HUES64 (cell line): ENCODE results near the gene NRARP.

ENCODE experiments used
- H3K27ac ChIP-seq: 2 replicates; pipeline ENCODE4 v1.7.0; 2013; ENCODE audit warnings: low read depth, low read length, inconsistent platforms
- H3K27me3 ChIP-seq: 2 replicates; pipeline ENCODE4 v1.6.1; 2013; ENCODE audit warnings: mild to moderate bottlenecking, low read length; ENCODE audit not compliant: insufficient read depth
- H3K36me3 ChIP-seq: 2 replicates; pipeline ENCODE4 v1.6.1; 2013; ENCODE audit warnings: mild to moderate bottlenecking, low read length; ENCODE audit not compliant: insufficient read depth
- H3K4me1 ChIP-seq: 2 replicates; pipeline ENCODE4 v1.6.1; 2013; ENCODE audit warnings: mild to moderate bottlenecking, low read length, moderate library complexity; ENCODE audit not compliant: insufficient read depth
- H3K4me3 ChIP-seq: 2 replicates; pipeline ENCODE4 v1.5.1; 2013; ENCODE audit warnings: mild to moderate bottlenecking, low read length, moderate library complexity
- H3K9ac ChIP-seq: 2 replicates; pipeline ENCODE4 v1.6.1; 2013; ENCODE audit warnings: mild to moderate bottlenecking, low read depth, low read length
- H3K9me3 ChIP-seq: 2 replicates; pipeline ENCODE4 v1.6.1; 2013; ENCODE audit warnings: low read depth, low read length; ENCODE audit not compliant: insufficient read depth
- WGBS: fragments of 150-250, 120-280 bp; methylation state at CpG from one replicate; pipeline ENCODE4 v1.1.7; 2013; ENCODE audit warnings: missing lambda C conversion rate; 5-methylcytosine and 5-hydroxymethylcytosine counted together

The NRARP gene

GRCh38 chr9:137301081-137301947 lies 757 bp downstream of the NRARP start:
- peak overlapping the region; percentile 86; the same call in 1 of the 2 replicates for H3K27ac ChIP-seq
- peak overlapping the region; percentile 84 for H3K9ac ChIP-seq
- under 1% methylated on average over 115 of the region's 115 CpGs for WGBS
- peaks cover 43% of the 10 kb centered on the region for H3K4me1 ChIP-seq
- H3K27me3 ChIP-seq: peaks cover 31% of the 10 kb centered on the region
- H3K4me3 ChIP-seq: peak overlapping the region; percentile 93
- H3K9me3 ChIP-seq: no peaks in the 10 kb centered on the region
- H3K36me3 ChIP-seq: no peaks in the 10 kb centered on the region

DNA sequence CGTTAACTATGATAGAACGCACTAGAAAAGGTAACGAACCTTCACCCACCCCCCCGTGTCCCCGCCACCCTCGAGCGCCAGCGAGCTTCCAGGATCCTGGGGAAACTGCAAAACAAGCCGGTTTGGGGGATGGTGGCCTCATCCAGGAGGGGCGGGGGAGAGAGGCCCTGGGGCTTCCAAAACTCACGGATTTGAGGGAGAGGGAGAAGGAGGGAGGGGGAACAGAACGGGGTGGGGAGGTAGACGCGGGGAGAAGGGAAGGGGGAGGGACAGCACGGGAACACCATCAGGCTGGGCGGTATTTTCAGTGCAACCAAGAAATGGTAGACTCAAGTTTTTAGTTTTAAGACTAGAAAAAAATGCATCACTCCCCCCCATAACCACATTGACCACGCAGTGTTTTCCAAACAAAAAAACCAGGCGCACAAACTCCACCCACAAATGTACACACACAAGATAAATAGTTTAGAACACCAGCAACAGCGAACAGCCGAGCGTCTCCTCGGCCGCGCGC lies 1.4 kb downstream of the NRARP start:
- Histone ChIP-seq H3K27ac (peak overlapping the region; percentile 86; the same call in 1 of the 2 replicates), H3K27me3 (peaks cover 35% of the 10 kb centered on the region), H3K4me1 (peaks cover 38% of the 10 kb centered on the region), H3K4me3 (peak overlapping the region; percentile 93), H3K9ac (peak overlapping the region; percentile 84), H3K36me3 (no peaks in the 10 kb centered on the region), H3K9me3 (no peaks in the 10 kb centered on the region)
- under 1% methylated on average over 25 of the region's 25 CpGs for WGBS

GRCh38 chr9:137299938-137300337 lies 2.1 kb downstream of the NRARP start:
- H3K9me3 ChIP-seq: no peaks in the 10 kb centered on the region
- no peaks in the 10 kb centered on the region for H3K36me3 ChIP-seq
- peaks cover 33% of the 10 kb centered on the region for H3K4me1 ChIP-seq
- peak overlapping the region; percentile 93 for H3K4me3 ChIP-seq
- H3K27me3 ChIP-seq: peaks cover 38% of the 10 kb centered on the region
- H3K27ac ChIP-seq: peak overlapping the region; percentile 86; the same call in 1 of the 2 replicates
- H3K9ac ChIP-seq: peak overlapping the region; percentile 45
- 5% methylated on average over 15 of the region's 16 CpGs for WGBS

DNA sequence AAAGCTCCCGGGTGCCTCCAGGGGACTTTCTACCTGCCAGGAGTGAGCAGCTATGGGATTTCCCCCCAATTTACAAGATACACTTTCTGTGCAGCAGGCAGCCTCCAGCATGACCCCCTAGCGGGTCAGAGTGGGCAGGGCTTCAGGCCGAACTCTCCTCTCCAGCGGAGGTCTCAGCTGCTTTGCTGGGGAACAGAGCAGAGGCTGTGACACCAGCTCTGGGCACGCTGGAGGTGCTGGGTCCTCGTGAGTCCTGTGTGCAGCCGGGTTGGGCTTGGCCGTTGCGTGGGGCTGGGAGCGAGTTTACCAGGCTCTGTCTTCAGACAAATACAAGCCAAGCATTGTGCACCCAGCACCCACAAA lies 2.9 kb downstream of the NRARP start:
- no peak overlapping the region; the same call in 1 of the 2 replicates for H3K27ac ChIP-seq

GRCh38 chr9:137298401-137299202 lies 3.5 kb downstream of the NRARP start:
- 28% methylated on average over 24 of the region's 24 CpGs for WGBS
- Histone ChIP-seq H3K4me1 (peaks cover 30% of the 10 kb centered on the region), H3K27ac (no peak overlapping the region; the same call in 1 of the 2 replicates), H3K9ac (no peak overlapping the region), H3K36me3 (no peaks in the 10 kb centered on the region), H3K4me3 (peak overlapping the region; percentile 93), H3K27me3 (peaks cover 46% of the 10 kb centered on the region), H3K9me3 (no peaks in the 10 kb centered on the region)

More for the DNA sequence above, 2.9 kb downstream of the NRARP start:
- Histone ChIP-seq H3K9ac (no peak overlapping the region), H3K9me3 (no peaks in the 10 kb centered on the region), H3K4me1 (peaks cover 30% of the 10 kb centered on the region), H3K4me3 (peak overlapping the region; percentile 93), H3K27me3 (peaks cover 46% of the 10 kb centered on the region), H3K36me3 (no peaks in the 10 kb centered on the region)
- WGBS: 5% methylated on average over 10 of the region's 10 CpGs

DNA sequence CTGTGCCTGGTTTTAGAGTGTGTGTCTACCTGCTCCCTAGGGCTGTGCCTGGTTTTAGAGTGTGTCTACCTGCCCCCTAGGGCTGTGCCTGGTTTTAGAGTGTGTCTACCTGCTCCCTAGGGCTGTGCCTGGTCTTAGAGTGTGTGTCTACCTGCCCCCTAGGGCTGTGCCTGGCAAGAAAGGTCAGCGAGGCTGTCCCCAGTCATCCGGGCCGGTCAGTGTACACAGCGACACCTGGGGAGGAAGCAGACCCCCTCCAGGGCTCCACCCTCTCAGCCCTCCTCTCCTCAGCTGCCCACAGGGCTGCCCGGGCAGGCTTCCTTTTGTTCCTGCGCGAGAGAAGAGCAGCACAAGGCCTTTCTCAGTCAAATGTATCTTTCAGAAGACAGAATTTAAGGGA lies 4.1 kb downstream of the NRARP start:
- Histone ChIP-seq H3K9me3 (no peaks in the 10 kb centered on the region), H3K4me1 (peaks cover 25% of the 10 kb centered on the region), H3K4me3 (no peak overlapping the region), H3K27me3 (peaks cover 41% of the 10 kb centered on the region), H3K9ac (no peak overlapping the region), H3K27ac (no peak overlapping the region; the same call in 1 of the 2 replicates), H3K36me3 (no peaks in the 10 kb centered on the region)
- WGBS: 36% methylated on average over 7 of the region's 7 CpGs

DNA sequence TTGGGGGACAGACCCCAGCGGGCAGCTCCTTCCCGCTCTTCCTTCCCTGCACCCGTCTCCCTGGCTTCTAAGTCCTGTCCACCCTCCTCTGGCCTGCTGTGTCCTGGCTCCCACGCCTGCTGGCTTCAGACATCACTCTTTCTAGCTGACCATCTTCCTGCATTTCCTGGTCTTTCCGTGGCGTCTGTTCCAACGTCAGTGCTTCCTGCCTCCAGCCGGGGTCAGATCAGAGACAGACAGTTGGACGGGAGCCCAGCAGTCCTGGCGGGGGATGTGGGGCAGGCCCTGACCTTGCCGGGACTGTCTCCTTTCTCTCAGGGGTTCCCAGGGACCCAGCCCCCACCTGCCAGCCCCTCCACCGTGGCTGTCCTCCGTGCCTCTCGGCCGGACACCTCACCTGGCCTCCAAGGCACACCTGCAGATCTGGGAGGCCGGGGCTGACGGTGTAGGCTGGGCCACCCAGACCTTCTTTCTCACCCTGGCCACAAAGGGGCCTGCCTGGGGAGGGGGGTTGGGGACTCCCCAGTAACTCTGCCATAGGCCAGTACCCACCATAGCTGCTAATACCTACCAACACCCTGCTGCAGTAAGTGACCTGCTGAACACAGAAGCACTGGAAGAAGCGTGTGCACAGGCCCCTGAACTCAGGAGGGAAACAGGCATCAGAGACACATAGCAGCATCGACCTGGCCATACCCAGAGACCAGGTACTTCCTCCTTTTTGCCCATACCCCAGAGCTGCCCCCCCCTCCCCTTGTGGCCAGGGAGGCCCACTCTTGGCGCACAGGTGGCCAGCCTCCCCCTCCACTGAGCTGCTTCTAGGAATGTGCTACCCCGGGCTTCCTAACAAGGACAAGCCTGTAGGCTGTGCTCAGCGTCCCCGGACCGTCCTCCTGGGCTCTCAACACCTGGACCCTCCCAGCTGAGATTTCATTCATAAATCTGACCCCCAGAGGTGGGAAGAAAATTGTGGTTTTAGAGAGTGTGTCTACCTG lies 5.1 kb downstream of the NRARP start:
- 62% methylated on average over 24 of the region's 24 CpGs for WGBS
- H3K27ac ChIP-seq: no peak overlapping the region

GRCh38 chr9:137295849-137296669 lies 6.0 kb downstream of the NRARP start:
- H3K4me1 ChIP-seq: peaks cover 23% of the 10 kb centered on the region
- WGBS: 6% methylated on average over 60 of the region's 78 CpGs
- H3K9ac ChIP-seq: no peak overlapping the region; the same call in 1 of the 2 replicates
- H3K4me3 ChIP-seq: peak overlapping the region; percentile 47
- H3K9me3 ChIP-seq: no peaks in the 10 kb centered on the region
- H3K27me3 ChIP-seq: peaks cover 36% of the 10 kb centered on the region
- no peak overlapping the region for H3K27ac ChIP-seq
- no peaks in the 10 kb centered on the region for H3K36me3 ChIP-seq

More for the DNA sequence above, 5.1 kb downstream of the NRARP start:
- Histone ChIP-seq H3K4me1 (peaks cover 23% of the 10 kb centered on the region), H3K9me3 (no peaks in the 10 kb centered on the region), H3K9ac (no peak overlapping the region), H3K36me3 (no peaks in the 10 kb centered on the region), H3K27me3 (peaks cover 36% of the 10 kb centered on the region), H3K4me3 (peak overlapping the region; percentile 46)

DNA sequence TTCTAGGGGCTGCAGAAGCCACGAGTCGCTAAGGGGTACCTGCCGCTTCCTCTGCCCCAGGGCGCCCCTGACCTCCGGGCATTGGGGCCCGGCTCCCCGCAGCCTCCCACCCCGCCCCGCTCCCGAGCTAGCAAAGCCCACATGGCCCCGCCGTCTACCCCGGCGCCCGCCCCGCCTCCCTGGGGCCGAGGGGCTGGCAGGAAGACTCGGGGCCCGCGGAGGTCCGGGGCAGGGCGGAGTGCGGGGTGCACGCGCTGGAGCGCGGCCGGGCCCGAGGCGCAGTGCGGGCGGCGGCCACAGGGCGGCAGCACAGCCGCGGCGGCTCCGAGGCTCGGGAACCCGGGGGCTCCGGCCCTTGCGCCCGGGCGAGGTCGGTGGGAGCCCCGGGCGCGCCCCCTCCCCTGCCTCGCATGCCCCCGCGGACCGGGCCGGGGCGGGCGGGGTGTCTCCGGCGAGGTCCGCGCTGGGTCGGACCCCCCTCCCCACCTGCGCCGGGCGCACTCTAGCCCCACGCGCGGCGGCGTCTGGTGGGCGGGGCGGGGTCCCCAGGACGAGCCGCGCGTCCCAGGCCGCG lies 6.7 kb downstream of the NRARP start:
- Histone ChIP-seq H3K4me1 (peaks cover 23% of the 10 kb centered on the region), H3K9me3 (no peaks in the 10 kb centered on the region), H3K36me3 (no peaks in the 10 kb centered on the region), H3K9ac (peak overlapping the region; percentile 25; the same call in 1 of the 2 replicates), H3K27ac (no peak overlapping the region), H3K4me3 (peak overlapping the region; percentile 47), H3K27me3 (peaks cover 36% of the 10 kb centered on the region)
- WGBS: 2% methylated on average over 76 of the region's 76 CpGs
